Testis (tissue), 3 donors: ENCODE results near the gene OR8G5. TPM values are rescaled to one million over a fixed set of nuclear protein-coding genes. Genes with fewer than 3 reads are reported as not detected.

Experiments
- DNase-seq: peaks from one replicate; pipeline ENCODE4 v3.0.0-alpha.2; 2019
- H3K27ac ChIP-seq, 2 donors: fragments of 200-600 bp; sonication (generic); one replicate each; pipeline ENCODE4 v1.5.1; 2019
- H3K27me3 ChIP-seq: fragments of 200-600 bp; sonication (generic); one replicate; pipeline ENCODE4 v1.5.1; 2019
- H3K36me3 ChIP-seq: fragments of 200-600 bp; sonication (generic); one replicate; pipeline ENCODE4 v1.5.1; 2017; ENCODE audit warnings: low read depth; ENCODE audit errors: missing control alignments
- H3K4me1 ChIP-seq: fragments of 200-600 bp; sonication (generic); one replicate; pipeline ENCODE4 v1.5.1; 2019
- H3K4me3 ChIP-seq, 2 donors: fragments of 200-600 bp; sonication (generic); one replicate each; pipeline ENCODE4 v1.5.1; 2017 to 2019
- H3K9me3 ChIP-seq: fragments of 200-600 bp; sonication (generic); one replicate; pipeline ENCODE4 v1.5.1; 2017
- POLR2A ChIP-seq: fragments of 450-650 bp; IDR thresholded peaks from one replicate; pipeline ENCODE4 v1.6.1; 2017; ENCODE audit warnings: antibody characterized with exemption, mild to moderate bottlenecking, moderate library complexity
- WGBS, 2 donors: methylation state at CpG; one replicate each; pipeline ENCODE4 v1.1.5; 2018; 5-methylcytosine and 5-hydroxymethylcytosine counted together
- intact Hi-C: fragments of 100-400 bp; cut with DNase I; formaldehyde crosslinking; loops from one replicate; pipeline ENCODE4 v1.15.1; 2023; ENCODE audit warnings: low total_unique reads
- polyA plus RNA-seq: library from polyadenylated mRNA; stranded (reverse); fragments of 350-450 nt; fragmentation: Illumina TruSeq; extraction: RNeasy Lipid Tissue Mini Kit (QIAGEN cat#74804); gene quantifications from one replicate; pipeline ENCODE4 v1.2.3, GENCODE V29; 2014; ENCODE audit warnings: low read depth, low replicate concordance; ENCODE audit not compliant: insufficient read depth
- total RNA-seq, 2 donors: library from RNA; depleted of rRNA; stranded (reverse); fragments of >200 nt; gene quantifications; one replicate each; pipeline ENCODE4 v1.2.3, GENCODE V29; 2016
- TF ChIP-seq, protein P1 (sequence below), 3 experiments: fragments of 450-650 bp in 2 of 3; fragments of 200-600 bp in 1 of 3; sonication (generic) in 1 of 3; IDR thresholded peaks; one replicate each; pipeline ENCODE4 v1.5.1; 2016 to 2019; ENCODE audit warnings: antibody characterized with exemption in 3 of 3, mild to moderate bottlenecking in 2 of 3, moderate library complexity in 1 of 3

The OR8G5 gene
- total and polyA plus RNA-seq, 3 donors from 2014 or later, result 2.5 to 5.7 (median 4.5) TPM

DNA sequence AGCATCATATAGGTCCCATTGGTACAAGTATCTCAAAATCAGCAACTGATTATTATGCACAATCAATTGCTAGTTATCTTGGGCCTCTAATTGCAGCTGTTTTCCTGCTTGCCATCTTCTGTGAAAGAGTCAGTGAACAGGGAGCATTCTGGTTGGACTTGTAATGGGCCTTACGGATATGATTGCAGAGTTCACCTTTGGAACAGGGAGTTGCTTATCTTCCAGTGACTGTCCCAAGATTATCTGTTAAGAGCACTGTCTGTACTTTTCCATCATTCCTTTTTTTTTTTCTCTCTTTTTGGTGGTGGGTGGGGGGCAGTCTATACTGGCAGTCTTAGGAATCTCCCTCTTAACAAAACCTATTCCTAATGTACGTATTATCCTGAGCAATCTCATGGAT is 17.8 kb downstream of the OR8G5 start:
- DNase-seq, result no peak
- TF ChIP-seq, protein P1, sequence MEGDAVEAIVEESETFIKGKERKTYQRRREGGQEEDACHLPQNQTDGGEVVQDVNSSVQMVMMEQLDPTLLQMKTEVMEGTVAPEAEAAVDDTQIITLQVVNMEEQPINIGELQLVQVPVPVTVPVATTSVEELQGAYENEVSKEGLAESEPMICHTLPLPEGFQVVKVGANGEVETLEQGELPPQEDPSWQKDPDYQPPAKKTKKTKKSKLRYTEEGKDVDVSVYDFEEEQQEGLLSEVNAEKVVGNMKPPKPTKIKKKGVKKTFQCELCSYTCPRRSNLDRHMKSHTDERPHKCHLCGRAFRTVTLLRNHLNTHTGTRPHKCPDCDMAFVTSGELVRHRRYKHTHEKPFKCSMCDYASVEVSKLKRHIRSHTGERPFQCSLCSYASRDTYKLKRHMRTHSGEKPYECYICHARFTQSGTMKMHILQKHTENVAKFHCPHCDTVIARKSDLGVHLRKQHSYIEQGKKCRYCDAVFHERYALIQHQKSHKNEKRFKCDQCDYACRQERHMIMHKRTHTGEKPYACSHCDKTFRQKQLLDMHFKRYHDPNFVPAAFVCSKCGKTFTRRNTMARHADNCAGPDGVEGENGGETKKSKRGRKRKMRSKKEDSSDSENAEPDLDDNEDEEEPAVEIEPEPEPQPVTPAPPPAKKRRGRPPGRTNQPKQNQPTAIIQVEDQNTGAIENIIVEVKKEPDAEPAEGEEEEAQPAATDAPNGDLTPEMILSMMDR (IDR thresholded peaks at IDR 0.05), result no peak
- TF ChIP-seq POLR2A, result no peak
- Histone ChIP-seq H3K4me1 (no peaks in the 10 kb centered on the region), H3K27me3 (no peaks in the 10 kb centered on the region), H3K36me3 (no peaks in the 10 kb centered on the region), H3K27ac (no peak overlapping the region), H3K4me3 (no peak overlapping the region), H3K9me3 (no peaks in the 10 kb centered on the region)
- WGBS, 2 donors, result 79 to 81% methylated on average over 2 of the region's 2 CpGs
- intact Hi-C loops, result no loop called here

GRCh38 chr11:124276081-124276480 is 19.9 kb downstream of the OR8G5 start:
- no peak overlapping the region for H3K27ac ChIP-seq
- H3K4me3 ChIP-seq, result no peak overlapping the region
- no peaks in the 10 kb centered on the region for H3K27me3 ChIP-seq
- intact Hi-C loops, result no loop called here
- no peaks in the 10 kb centered on the region for H3K36me3 ChIP-seq
- no peak for DNase-seq
- H3K9me3 ChIP-seq, result no peaks in the 10 kb centered on the region
- TF ChIP-seq, protein P1 (IDR thresholded peaks at IDR 0.05), result no peak
- TF ChIP-seq POLR2A, result no peak
- no peaks in the 10 kb centered on the region for H3K4me1 ChIP-seq
- 67 to 79% methylated on average over 1 of the region's 1 CpG for WGBS, 2 donors

GRCh38 chr11:124277207-124277606 is 21.0 kb downstream of the OR8G5 start:
- WGBS, 2 donors, result 89 to 97% methylated on average over 1 to 3 of the region's 3 CpGs
- DNase-seq, result no peak
- no peaks in the 10 kb centered on the region for H3K36me3 ChIP-seq

DNA sequence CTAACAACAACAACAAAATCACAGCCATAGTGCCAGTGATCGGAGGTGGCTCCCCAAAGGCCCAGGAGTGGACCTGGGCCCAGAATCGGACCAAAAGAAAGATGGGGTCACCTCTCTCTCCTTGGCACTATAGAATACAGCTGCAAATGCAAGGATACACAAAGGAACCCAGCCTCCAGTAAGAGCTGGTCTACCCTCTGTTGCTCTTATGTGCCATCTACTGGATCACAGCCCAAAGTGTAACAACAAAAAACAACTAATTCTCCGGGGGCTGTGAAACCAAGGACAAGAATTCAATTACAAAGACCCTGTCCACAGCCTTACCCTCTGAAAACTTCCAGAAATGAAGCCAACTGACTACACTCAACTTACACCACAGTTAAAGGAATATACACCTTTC is 21.6 kb downstream of the OR8G5 start:
- no peaks in the 10 kb centered on the region for H3K27me3 ChIP-seq
- H3K27ac ChIP-seq, result no peak overlapping the region
- H3K4me1 ChIP-seq, result no peaks in the 10 kb centered on the region
- H3K4me3 ChIP-seq, result no peak overlapping the region
- DNase-seq, result no peak
- WGBS, 2 donors, result 60 to 72% methylated on average over 2 to 3 of the region's 3 CpGs
- no peaks in the 10 kb centered on the region for H3K9me3 ChIP-seq
- H3K36me3 ChIP-seq, result no peaks in the 10 kb centered on the region
- no peak for TF ChIP-seq POLR2A
- TF ChIP-seq, protein P1 (IDR thresholded peaks at IDR 0.05), result no peak
- intact Hi-C loops, result no loop called here

More at GRCh38 chr11:124277207-124277606, 21.0 kb downstream of the OR8G5 start:
- intact Hi-C loops, result no loop called here
- no peaks in the 10 kb centered on the region for H3K9me3 ChIP-seq
- H3K27ac ChIP-seq, result no peak overlapping the region
- no peak for TF ChIP-seq POLR2A
- TF ChIP-seq, protein P1 (IDR thresholded peaks at IDR 0.05), result no peak
- H3K27me3 ChIP-seq, result no peaks in the 10 kb centered on the region
- H3K4me1 ChIP-seq, result no peaks in the 10 kb centered on the region
- H3K4me3 ChIP-seq, result no peak overlapping the region

DNA sequence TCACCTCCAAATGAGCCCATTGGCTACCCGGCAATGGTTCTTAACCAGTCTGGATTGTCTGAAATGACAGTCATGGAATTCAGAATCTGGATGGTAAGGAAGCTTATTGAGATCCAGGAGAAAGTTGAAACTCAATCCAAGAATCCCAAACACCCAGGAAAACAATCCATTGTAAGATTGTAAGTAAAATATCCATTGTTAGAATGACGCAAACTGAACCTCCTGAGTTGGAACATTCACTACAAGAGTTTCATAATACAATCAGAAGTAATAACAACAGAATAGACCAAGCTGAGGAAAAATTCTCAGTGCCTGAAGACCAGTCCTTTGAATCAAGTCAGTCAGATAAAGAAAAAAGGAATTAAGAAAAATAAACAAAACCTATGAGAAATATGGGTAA is 22.1 kb downstream of the OR8G5 start:
- Histone ChIP-seq H3K36me3 (no peaks in the 10 kb centered on the region), H3K4me1 (no peaks in the 10 kb centered on the region), H3K27ac (no peak overlapping the region), H3K9me3 (no peaks in the 10 kb centered on the region), H3K27me3 (no peaks in the 10 kb centered on the region), H3K4me3 (no peak overlapping the region)
- TF ChIP-seq, protein P1 (IDR thresholded peaks at IDR 0.05), result no peak
- TF ChIP-seq POLR2A, result no peak
- no peak for DNase-seq
- WGBS, 2 donors, result 67 to 78% methylated on average over 2 of the region's 2 CpGs
- intact Hi-C loops, result no loop called here
